ENCODE measurements around the gene LRRC31. TPM values are rescaled to one million over a fixed set of nuclear protein-coding genes. Genes with fewer than 3 reads are reported as not detected.

LRRC31 gene
- total RNA-seq, 1 experiment from 2014 or later: not detected

DNA sequence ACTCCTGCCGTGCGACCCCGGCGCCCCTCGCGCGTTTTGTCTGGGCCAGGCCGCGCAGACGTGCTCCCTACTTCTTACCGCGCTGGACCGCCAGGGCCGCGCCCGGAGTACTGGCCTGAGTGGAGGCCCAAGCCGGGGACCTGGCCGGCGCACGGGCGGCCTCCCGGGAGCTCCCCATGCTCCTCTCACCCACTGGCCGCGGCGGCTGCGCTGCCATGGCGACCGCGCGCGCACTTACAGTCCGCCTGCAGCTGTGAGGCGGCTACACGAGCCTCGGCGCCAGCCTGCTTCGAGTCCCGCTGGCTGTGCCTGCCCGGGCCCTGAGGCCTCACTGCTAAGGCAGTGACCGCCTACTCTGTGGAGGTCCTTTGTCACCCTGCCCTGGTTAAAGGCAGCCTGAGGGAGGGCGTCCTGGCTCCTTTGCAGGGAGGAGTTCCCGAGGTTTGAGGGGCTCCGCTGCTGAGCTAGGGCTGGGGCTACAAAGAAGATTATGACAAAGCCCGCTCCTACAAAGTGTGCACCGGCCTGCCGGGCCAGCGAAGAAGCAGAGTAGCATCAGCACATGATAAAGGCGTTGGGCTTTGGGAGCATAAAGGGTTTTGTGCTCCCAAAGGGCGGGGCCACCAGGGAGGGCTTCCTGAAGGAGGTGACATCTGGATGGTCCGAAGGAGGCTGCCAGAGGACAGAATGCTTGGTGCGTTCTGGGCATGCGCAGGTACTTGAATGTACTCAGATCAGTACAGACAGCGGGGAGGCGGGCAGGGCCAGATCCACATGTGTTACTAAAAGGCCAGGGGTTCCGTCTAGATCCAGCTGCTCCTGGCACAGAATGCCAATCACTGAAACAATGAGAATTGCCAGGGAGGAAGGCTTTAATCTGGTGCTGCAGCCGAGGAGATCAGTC is 57.2 kb downstream of the LRRC31 start, which contains the start of the genes LRRC34 and LRRIQ4:
LRRC34 (minus strand) TSS at position 573 of the 904 bp plus-strand sequence; CDS start at position 217, 356 bp downstream.
LRRIQ4 (plus strand) TSS at position 539 of the 904 bp plus-strand sequence. CDS start 9,052 bp downstream, outside the sequence.
- peak; percentile 80 for DNase-seq
- Histone ChIP-seq H3K4me3 (ENCODE audit: insufficient read depth, low read depth, low read length) (peak within 1 kb of the TSS; percentile 68), H3K36me3 (replicated peaks; ENCODE audit: control insufficient read depth, insufficient read depth, low read length) (no peaks in the 10 kb centered on the region), H3K27me3 (ENCODE audit: control insufficient read depth, insufficient read depth, low read length) (peaks cover 2% of the 10 kb centered on the region)

DNA sequence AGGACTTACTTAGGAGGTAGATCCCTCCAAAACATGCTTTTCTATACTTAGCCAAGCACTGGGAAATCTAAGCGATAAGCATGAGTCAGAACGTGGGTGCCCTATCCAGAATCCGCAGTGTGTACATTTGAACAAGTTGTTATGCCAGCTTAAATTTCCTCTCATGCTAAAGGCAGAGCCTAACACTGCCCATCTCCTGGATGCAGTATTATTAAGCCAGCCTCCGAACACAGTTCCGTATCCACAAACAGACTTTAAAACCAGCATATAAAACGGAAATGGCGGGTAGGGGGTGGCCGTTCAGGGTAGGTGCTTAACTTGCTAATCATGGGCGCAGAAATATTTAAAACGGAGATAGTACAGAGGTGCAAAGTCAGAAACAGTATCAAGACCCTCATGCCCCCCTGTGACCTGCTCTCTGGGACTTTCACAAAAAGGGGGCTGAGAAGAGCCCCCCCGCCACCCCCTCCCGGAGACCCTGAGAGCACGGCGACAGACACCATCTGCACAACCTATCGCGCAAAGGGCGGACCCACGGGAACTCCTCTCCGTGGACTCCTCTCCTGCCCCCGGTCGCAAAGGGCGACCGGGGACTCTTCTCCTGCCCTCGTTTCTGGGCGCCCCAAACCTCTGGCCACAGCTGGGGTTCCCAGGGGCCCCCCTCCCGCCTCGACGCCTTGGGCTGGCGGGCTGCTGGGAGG is 58.0 kb downstream of the LRRC31 start:
- Histone ChIP-seq H3K27me3 (ENCODE audit: control insufficient read depth, insufficient read depth, low read length) (peaks cover 2% of the 10 kb centered on the region), H3K36me3 (replicated peaks; ENCODE audit: control insufficient read depth, insufficient read depth, low read length) (no peaks in the 10 kb centered on the region), H3K4me3 (ENCODE audit: insufficient read depth, low read depth, low read length) (peak overlapping the region; percentile 68)
- DNase-seq: no peak

DNA sequence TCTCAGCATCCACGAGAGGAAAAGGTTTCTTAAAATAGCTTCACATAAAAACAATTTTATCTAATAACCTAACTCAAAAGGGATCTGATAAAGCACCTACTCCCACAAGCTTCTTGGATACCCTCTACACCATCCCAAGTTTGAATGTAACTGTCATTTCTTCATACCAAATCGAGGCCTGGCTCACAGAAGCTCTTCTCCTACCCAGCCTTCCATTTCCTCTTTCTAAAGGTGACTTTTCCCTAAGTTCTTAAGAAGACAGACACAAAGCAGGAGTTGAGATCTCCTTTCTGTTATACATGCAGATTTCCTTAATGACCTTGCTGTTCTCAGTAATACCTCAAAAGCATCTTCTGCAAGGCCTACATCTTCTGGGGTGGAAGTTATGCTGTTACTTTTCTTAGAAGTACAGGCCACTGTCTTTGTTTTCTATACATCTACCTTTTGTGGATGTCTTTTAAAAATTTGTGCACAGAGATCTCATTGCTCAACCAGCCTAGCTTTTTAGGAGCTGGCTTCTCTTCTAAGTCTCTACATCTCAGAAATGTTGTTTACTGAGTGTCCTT is 60.4 kb downstream of the LRRC31 start:
- no peak for DNase-seq
- Histone ChIP-seq H3K27me3 (ENCODE audit: control insufficient read depth, insufficient read depth, low read length) (peaks cover 2% of the 10 kb centered on the region), H3K36me3 (replicated peaks; ENCODE audit: control insufficient read depth, insufficient read depth, low read length) (no peaks in the 10 kb centered on the region), H3K4me3 (ENCODE audit: insufficient read depth, low read depth, low read length) (no peak overlapping the region)

- H3K27me3 ChIP-seq (ENCODE audit: control insufficient read depth, insufficient read depth, low read length): no peaks in the 10 kb centered on the region
- no peak overlapping the region for H3K4me3 ChIP-seq (ENCODE audit: insufficient read depth, low read depth, low read length)
- 0 out of 2 replicates have a peak, but pooled peaks cover 1% of the 10 kb centered on the region for H3K36me3 ChIP-seq (replicated peaks; ENCODE audit: control insufficient read depth, insufficient read depth, low read length)
- DNase-seq: no peak
Observed at GRCh38 chr3:169804681-169805080, 65.1 kb downstream of the LRRC31 start.

DNA sequence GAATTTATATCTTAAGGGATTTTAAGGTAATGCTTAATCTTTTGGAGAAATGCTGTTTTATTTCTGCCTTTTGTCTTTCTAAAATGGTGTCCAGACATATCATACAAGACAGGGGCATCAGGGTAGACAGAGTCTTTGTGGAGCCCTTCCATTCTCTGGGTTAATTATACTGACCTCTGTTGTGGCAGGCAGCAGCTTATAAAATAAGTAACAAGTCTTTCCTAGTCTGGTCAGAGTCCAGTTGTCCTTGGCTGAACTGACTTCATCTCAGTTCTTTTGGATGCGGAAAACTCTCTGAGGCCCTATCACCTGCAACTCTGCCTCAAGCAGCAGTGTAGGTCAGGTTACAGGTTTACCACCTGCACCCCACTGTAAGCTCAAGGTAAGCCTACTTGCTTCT is 77.4 kb downstream of the LRRC31 start:
- no peaks in the 10 kb centered on the region; the same call in 1 of the 2 replicates for H3K36me3 ChIP-seq (replicated peaks; ENCODE audit: control insufficient read depth, insufficient read depth, low read length)

GRCh38 chr3:169790687-169791429 is 78.9 kb downstream of the LRRC31 start:
- H3K4me3 ChIP-seq (ENCODE audit: insufficient read depth, low read depth, low read length): no peak overlapping the region
- DNase-seq: no peak
- peaks cover 4% of the 10 kb centered on the region; the same call in 1 of the 2 replicates for H3K36me3 ChIP-seq (replicated peaks; ENCODE audit: control insufficient read depth, insufficient read depth, low read length)
- H3K27me3 ChIP-seq (ENCODE audit: control insufficient read depth, insufficient read depth, low read length): no peaks in the 10 kb centered on the region

More for the DNA sequence above, 77.4 kb downstream of the LRRC31 start:
- H3K27me3 ChIP-seq (ENCODE audit: control insufficient read depth, insufficient read depth, low read length): no peaks in the 10 kb centered on the region
- no peak for DNase-seq
- no peak overlapping the region for H3K4me3 ChIP-seq (ENCODE audit: insufficient read depth, low read depth, low read length)

GRCh38 chr3:169790219-169790618 is 79.5 kb downstream of the LRRC31 start:
- Histone ChIP-seq H3K27me3 (ENCODE audit: control insufficient read depth, insufficient read depth, low read length) (no peaks in the 10 kb centered on the region), H3K4me3 (ENCODE audit: insufficient read depth, low read depth, low read length) (no peak overlapping the region), H3K36me3 (replicated peaks; ENCODE audit: control insufficient read depth, insufficient read depth, low read length) (peaks cover 7% of the 10 kb centered on the region)
- no peak for DNase-seq

Other genes starting within 250 kb of the LRRC31 start
- 17.7 and 22.9 TPM in 2 replicates for gene MECOM, start 206.2 kb downstream of the LRRC31 start, total RNA-seq (2014; rRNA removed; shearing (Covaris generic))
- gene TERC, start 104.9 kb downstream of the LRRC31 start, total RNA-seq (2014; rRNA removed; shearing (Covaris generic)): 217 and 361 TPM in 2 replicates
- 3.2 and 3.3 TPM in 2 replicates for gene ACTRT3, start 100.4 kb downstream of the LRRC31 start, total RNA-seq (2014; rRNA removed; shearing (Covaris generic))
- 19.5 and 22.4 TPM in 2 replicates for gene MYNN, start 96.5 kb downstream of the LRRC31 start, total RNA-seq (2014; rRNA removed; shearing (Covaris generic))
- gene LRRIQ4, start 57.1 kb downstream of the LRRC31 start, total RNA-seq (2014; rRNA removed; shearing (Covaris generic)): 0.15 TPM in 1 of 2 replicates, not detected in the other
- 4.2 and 8.5 TPM in 2 replicates for gene LRRC34, start 57.0 kb downstream of the LRRC31 start, total RNA-seq (2014; rRNA removed; shearing (Covaris generic))
- not detected in 2 replicates for gene SAMD7, start 41.6 kb upstream of the LRRC31 start, total RNA-seq (2014; rRNA removed; shearing (Covaris generic))
- gene SEC62, start 96.9 kb upstream of the LRRC31 start, total RNA-seq (2014; rRNA removed; shearing (Covaris generic)): 11.9 and 15.7 TPM in 2 replicates
- 15.4 and 33.1 TPM in 2 replicates for gene GPR160, start 168.1 kb upstream of the LRRC31 start, total RNA-seq (2014; rRNA removed; shearing (Covaris generic))